ENCODE measurements around the gene ABTB1.
"Not testable (repeated sequence)": the region's sequence is repeated elsewhere in the genome, so short reads cannot be mapped to it uniquely, and the experiment has no call there.

The ABTB1 gene

DNA sequence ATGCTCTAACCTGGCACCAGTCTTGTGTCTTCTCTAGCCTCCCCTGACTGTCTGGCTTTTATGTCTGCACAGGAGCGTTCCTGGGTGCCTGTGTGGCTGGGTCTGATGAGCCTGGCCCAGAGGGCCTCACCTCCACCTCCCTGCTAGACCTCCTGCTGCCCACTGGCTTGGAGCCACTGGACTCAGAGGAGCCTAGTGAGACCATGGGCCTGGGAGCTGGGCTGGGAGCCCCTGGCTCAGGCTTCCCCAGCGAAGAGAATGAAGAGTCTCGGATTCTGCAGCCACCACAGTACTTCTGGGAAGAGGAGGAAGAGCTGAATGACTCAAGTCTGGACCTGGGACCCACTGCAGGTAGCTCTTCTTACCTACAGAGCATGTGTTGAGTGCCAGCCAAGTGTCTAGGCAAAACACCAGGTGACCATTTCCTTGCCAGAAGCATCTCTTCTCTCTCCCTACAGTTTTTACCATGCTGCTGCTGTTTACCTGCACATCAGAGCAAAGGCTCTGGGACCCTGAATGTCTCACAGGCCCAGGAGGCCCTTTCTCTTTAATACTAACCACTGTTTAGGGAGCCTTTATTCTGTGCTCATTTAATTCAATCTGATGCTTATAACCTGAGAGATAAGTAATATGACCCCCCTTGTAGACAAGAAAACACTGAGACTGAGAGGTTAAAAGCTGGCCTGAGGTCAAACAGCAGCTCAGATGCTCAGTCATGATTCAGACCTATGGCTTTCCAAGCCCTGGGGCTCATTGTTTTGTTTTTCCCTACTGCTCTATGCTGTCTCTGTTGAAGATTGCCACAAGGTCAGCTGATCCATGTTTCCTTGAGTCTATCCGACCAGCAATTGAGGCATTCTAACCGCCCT lies 33.3 kb upstream of the ABTB1 start:
- no peak for DNase-seq
- no peak for ATAC-seq (replicated peaks)
- Mint-ChIP-seq H3K36me3 (ENCODE audit: insufficient read depth) (peaks cover 4% of the 10 kb centered on the region), H3K27ac (no peak overlapping the region), H3K27me3 (peaks cover 13 to 18% of the 10 kb centered on the region in 2 donors), H3K4me3 (no peak overlapping the region), H3K4me1 (ENCODE audit: low read depth in 2 of 2) (peaks cover 9 to 11% of the 10 kb centered on the region in 2 donors), H3K9me3 (no peaks in the 10 kb centered on the region)

GRCh38 chr3:127640042-127640355 lies 32.8 kb upstream of the ABTB1 start:
- Mint-ChIP-seq H3K4me1 (ENCODE audit: low read depth in 2 of 2) (peaks cover 9 to 11% of the 10 kb centered on the region in 2 donors), H3K4me3 (no peak overlapping the region), H3K36me3 (ENCODE audit: insufficient read depth) (peaks cover 4% of the 10 kb centered on the region), H3K27ac (no peak overlapping the region), H3K9me3 (no peaks in the 10 kb centered on the region), H3K27me3 (peaks cover 10 to 13% of the 10 kb centered on the region in 2 donors)
- no peak for DNase-seq
- ATAC-seq (replicated peaks): no peak

DNA sequence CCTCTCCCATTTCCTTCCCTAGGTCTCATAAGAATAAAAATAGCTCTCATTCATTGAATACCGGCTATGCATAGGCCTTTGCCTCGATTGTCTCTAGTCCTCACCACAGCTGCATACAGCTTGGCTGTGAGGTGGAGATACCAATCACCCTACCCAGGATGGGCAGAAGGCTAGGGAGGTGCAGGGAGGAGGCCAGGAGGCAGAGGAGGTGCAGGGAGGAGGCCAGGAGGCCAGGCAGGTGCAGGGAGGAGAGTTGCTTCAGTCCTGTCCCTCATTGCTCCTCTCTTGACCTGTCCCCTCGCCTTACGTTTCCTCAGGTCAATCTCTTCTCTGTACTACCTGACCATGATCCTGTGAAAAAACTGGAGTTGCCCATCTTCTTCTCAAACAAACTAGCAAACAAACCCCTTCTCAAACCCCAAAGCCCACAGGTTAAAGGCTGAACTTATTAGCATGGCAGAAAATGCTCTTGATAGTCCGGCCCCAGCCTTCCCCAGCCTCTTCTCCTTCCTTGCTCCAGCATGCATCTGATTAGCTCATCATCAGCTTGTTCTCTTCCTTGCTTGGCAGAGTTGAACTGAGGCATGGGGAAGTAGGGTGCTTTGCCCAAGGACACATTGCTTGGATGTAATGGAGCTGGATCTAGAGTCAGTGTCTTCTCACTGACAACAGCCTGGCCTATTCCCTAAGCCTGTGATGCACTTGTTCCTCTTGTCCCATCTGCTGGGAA lies 27.9 kb upstream of the ABTB1 start:
- no peaks in the 10 kb centered on the region for H3K9me3 Mint-ChIP-seq
- H3K36me3 Mint-ChIP-seq (ENCODE audit: insufficient read depth): no peaks in the 10 kb centered on the region
- DNase-seq (no peak), ATAC-seq (replicated peaks) (no peak)
- no peaks in the 10 kb centered on the region for H3K4me1 Mint-ChIP-seq (ENCODE audit: low read depth in 2 of 2)
- no peak overlapping the region for H3K27ac Mint-ChIP-seq
- H3K27me3 Mint-ChIP-seq: no peaks in the 10 kb centered on the region
- H3K4me3 Mint-ChIP-seq: no peak overlapping the region

DNA sequence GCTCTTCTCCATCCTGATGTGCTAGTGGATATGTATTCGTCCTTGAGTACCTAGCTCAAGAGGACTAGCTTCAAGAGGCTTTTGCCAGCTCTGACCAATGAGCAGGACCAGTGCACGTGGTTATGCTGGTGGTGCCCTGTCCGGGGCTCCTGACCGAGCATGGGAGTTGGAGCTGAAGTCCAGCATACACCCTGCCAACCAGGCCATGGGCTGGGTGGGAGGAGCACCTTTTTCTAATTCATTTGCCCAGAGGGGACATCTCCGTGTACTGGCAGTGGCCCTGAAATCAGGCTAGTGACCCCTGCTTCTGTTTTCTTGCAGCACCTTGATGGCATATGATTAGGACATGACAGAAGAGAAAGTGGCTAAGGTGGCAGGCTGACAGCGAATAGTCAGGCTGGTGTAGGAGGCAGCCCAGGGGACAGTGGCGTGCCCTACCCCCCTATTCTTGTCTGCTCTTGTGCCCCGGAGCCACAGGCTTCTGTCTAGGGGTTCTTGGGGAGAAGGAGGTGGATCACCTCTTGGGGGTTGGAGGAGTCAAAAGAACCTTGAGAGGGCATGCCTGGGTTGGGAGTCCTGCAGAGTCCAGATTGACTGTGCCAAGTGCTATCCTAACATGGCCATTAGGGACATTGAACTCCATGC lies 27.3 kb upstream of the ABTB1 start:
- Mint-ChIP-seq H3K27ac (no peak overlapping the region), H3K9me3 (no peaks in the 10 kb centered on the region), H3K36me3 (ENCODE audit: insufficient read depth) (no peaks in the 10 kb centered on the region), H3K27me3 (no peaks in the 10 kb centered on the region), H3K4me3 (no peak overlapping the region), H3K4me1 (ENCODE audit: low read depth in 2 of 2) (no peaks in the 10 kb centered on the region)
- ATAC-seq (replicated peaks) (no peak), DNase-seq (no peak)

GRCh38 chr3:127646501-127647046 lies 26.2 kb upstream of the ABTB1 start:
- DNase-seq: no peak
- no peaks in the 10 kb centered on the region for H3K9me3 Mint-ChIP-seq

DNA sequence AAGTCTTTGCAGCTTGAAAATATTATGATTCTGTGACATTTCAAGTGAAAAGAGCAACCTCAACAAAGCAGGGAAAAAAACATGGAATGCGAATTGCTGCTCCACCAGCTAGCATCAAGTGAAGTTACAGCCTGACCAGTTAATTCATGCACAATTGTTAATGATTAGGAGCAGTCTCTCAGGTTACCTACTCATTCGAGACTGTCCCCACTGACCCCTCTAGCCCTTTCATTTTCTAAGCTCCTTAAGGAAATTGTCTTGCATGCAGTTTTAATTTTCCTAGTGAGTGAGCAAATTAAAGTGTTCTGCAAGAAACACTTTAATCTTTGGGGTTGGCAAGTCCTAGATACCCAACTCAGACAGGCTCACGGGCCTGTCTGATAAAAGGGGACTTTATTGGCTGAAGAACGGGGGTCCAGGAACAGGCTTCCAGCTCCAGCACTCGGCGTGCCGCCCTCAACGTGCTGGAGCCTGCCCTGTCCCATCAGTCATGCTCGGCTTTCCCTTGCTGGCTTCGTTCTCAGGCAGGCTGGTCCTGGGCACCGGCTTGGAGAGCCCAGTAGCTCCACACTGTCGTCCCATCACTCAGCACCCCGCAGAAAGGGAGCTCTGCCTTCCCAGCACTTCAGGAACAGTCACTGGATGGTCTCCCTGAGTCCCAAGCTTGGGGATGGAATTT lies 25.4 kb upstream of the ABTB1 start:
- DNase-seq (no peak), ATAC-seq (replicated peaks) (no peak)
- no peaks in the 10 kb centered on the region for H3K4me1 Mint-ChIP-seq (ENCODE audit: low read depth in 2 of 2)
- H3K9me3 Mint-ChIP-seq: no peaks in the 10 kb centered on the region
- no peaks in the 10 kb centered on the region for H3K27me3 Mint-ChIP-seq
- H3K4me3 Mint-ChIP-seq: no peak overlapping the region
- no peaks in the 10 kb centered on the region for H3K36me3 Mint-ChIP-seq (ENCODE audit: insufficient read depth)
- no peak overlapping the region for H3K27ac Mint-ChIP-seq

More at GRCh38 chr3:127646501-127647046, 26.2 kb upstream of the ABTB1 start:
- no peak for ATAC-seq (replicated peaks)
- no peaks in the 10 kb centered on the region for H3K36me3 Mint-ChIP-seq (ENCODE audit: insufficient read depth)
- no peak overlapping the region for H3K27ac Mint-ChIP-seq
- no peak overlapping the region for H3K4me3 Mint-ChIP-seq
- no peaks in the 10 kb centered on the region for H3K4me1 Mint-ChIP-seq (ENCODE audit: low read depth in 2 of 2)
- no peaks in the 10 kb centered on the region for H3K27me3 Mint-ChIP-seq

DNA sequence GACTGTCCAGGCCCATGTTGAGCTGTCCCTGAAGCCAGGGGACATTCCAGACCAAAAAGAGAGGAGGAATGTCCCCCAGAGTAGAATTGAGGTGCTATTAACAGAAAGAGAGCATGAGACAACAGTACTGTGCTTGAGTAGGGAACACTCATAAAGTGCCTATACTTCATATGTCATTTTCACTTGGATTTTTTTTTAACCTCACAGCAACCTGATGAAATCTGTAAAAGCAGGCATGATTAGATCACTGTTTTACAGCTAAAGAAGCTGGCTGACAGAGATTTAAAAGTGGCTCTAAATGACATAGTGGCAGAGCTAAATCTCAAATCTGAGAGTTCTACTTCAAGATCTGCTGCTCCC lies 24.9 kb upstream of the ABTB1 start:
- Mint-ChIP-seq H3K27ac (no peak overlapping the region), H3K9me3 (no peaks in the 10 kb centered on the region), H3K4me1 (ENCODE audit: low read depth in 2 of 2) (no peaks in the 10 kb centered on the region), H3K27me3 (peaks cover 0 to 2% of the 10 kb centered on the region in 2 donors), H3K4me3 (no peak overlapping the region), H3K36me3 (ENCODE audit: insufficient read depth) (no peaks in the 10 kb centered on the region)
- DNase-seq (no peak), ATAC-seq (replicated peaks) (no peak)

GRCh38 chr3:127650236-127650635 lies 22.5 kb upstream of the ABTB1 start:
- H3K27ac Mint-ChIP-seq: no peak overlapping the region
- H3K4me1 Mint-ChIP-seq (ENCODE audit: low read depth in 2 of 2): no peaks in the 10 kb centered on the region
- no peak overlapping the region for H3K4me3 Mint-ChIP-seq
- no peaks in the 10 kb centered on the region for H3K9me3 Mint-ChIP-seq
- peaks cover 0 to 6% of the 10 kb centered on the region in 2 donors for H3K27me3 Mint-ChIP-seq
- ATAC-seq (replicated peaks): no peak
- DNase-seq: no peak
- H3K36me3 Mint-ChIP-seq (ENCODE audit: insufficient read depth): no peaks in the 10 kb centered on the region

- Mint-ChIP-seq H3K36me3 (ENCODE audit: insufficient read depth) (no peaks in the 10 kb centered on the region), H3K4me3 (no peak overlapping the region), H3K27ac (no peak overlapping the region), H3K4me1 (ENCODE audit: low read depth in 2 of 2) (no peaks in the 10 kb centered on the region), H3K27me3 (peaks cover 0 to 6% of the 10 kb centered on the region in 2 donors), H3K9me3 (no peaks in the 10 kb centered on the region)
- DNase-seq (no peak), ATAC-seq (replicated peaks) (no peak)
Observed at GRCh38 chr3:127651516-127652172, 21.1 kb upstream of the ABTB1 start.

GRCh38 chr3:127652246-127652995 lies 20.3 kb upstream of the ABTB1 start:
- H3K27ac Mint-ChIP-seq: no peak overlapping the region
- no peaks in the 10 kb centered on the region for H3K36me3 Mint-ChIP-seq (ENCODE audit: insufficient read depth)
- H3K9me3 Mint-ChIP-seq: no peaks in the 10 kb centered on the region
- peak in 1 of 3 experiments; percentile 29 for DNase-seq
- no peak overlapping the region for H3K4me3 Mint-ChIP-seq
- ATAC-seq (replicated peaks): peak; percentile 56
- H3K27me3 Mint-ChIP-seq: peaks cover 0 to 6% of the 10 kb centered on the region in 2 donors
- H3K4me1 Mint-ChIP-seq (ENCODE audit: low read depth in 2 of 2): no peaks in the 10 kb centered on the region

GRCh38 chr3:127654374-127654773 lies 18.4 kb upstream of the ABTB1 start:
- ATAC-seq (replicated peaks): no peak
- no peak for DNase-seq

GRCh38 chr3:127654993-127655392 lies 17.8 kb upstream of the ABTB1 start:
- not testable (repeated sequence) for H3K4me3 Mint-ChIP-seq; H3K27ac Mint-ChIP-seq; H3K36me3 Mint-ChIP-seq (ENCODE audit: insufficient read depth); H3K9me3 Mint-ChIP-seq; DNase-seq; ATAC-seq (replicated peaks); H3K4me1 Mint-ChIP-seq (ENCODE audit: low read depth in 2 of 2); H3K27me3 Mint-ChIP-seq

More at GRCh38 chr3:127654374-127654773, 18.4 kb upstream of the ABTB1 start:
- H3K36me3 Mint-ChIP-seq (ENCODE audit: insufficient read depth): no peaks in the 10 kb centered on the region
- no peaks in the 10 kb centered on the region for H3K9me3 Mint-ChIP-seq
- H3K4me1 Mint-ChIP-seq (ENCODE audit: low read depth in 2 of 2): no peaks in the 10 kb centered on the region
- peaks cover 0 to 6% of the 10 kb centered on the region in 2 donors for H3K27me3 Mint-ChIP-seq
- H3K27ac Mint-ChIP-seq: no peak overlapping the region
- H3K4me3 Mint-ChIP-seq: no peak overlapping the region
